SK-N-SH treated with all-trans-retinoic acid at 6 μM for 48 hours (cell line): ENCODE results near the gene SBF2.

ENCODE experiments used
- ATAC-seq: fragments of 200-7000 bp; cut with Tn5 transposase; 3 replicates; pipeline ENCODE4 v1.9.1; 2020; ENCODE audit warnings: mild to moderate bottlenecking, moderate library complexity
- ARNTL ChIP-seq: fragments of 450-650 bp; formaldehyde crosslinking; IDR thresholded peaks from 2 replicates; pipeline ENCODE4 v1.5.0; 2020; ENCODE audit warnings: low read depth, mild to moderate bottlenecking, moderate library complexity, borderline replicate concordance
- BACH2 ChIP-seq: fragments of 250-450 bp; sonication (Bioruptor Pico); IDR thresholded peaks from 2 replicates; pipeline ENCODE4 v1.9.0; 2021; ENCODE audit warnings: mild to moderate bottlenecking, borderline replicate concordance
- CREB5 ChIP-seq: fragments of 250-450 bp; sonication (Bioruptor Pico); IDR thresholded peaks from 2 replicates; pipeline ENCODE4 v1.5.1; 2020; ENCODE audit warnings: low read depth, mild to moderate bottlenecking, moderate library complexity
- CSDC2 ChIP-seq: fragments of 250-450 bp; sonication (Bioruptor Pico); IDR thresholded peaks from 2 replicates; pipeline ENCODE4 v1.5.0; 2020; ENCODE audit warnings: mild to moderate bottlenecking, moderate library complexity
- CSRNP3 ChIP-seq: fragments of 250-450 bp; sonication (Bioruptor Pico); IDR thresholded peaks from 2 replicates; pipeline ENCODE4 v1.5.1; 2021; ENCODE audit warnings: mild to moderate bottlenecking, moderate library complexity
- ESRRG ChIP-seq: fragments of 250-450 bp; sonication (Bioruptor Pico); IDR thresholded peaks from 2 replicates; pipeline ENCODE4 v1.6.1; 2021; ENCODE audit warnings: mild to moderate bottlenecking
- GLIS3 ChIP-seq: fragments of 250-450 bp; sonication (Bioruptor Pico); IDR thresholded peaks from 2 replicates; pipeline ENCODE4 v1.5.0; 2020; ENCODE audit warnings: mild to moderate bottlenecking, moderate library complexity
- ISL1 ChIP-seq: fragments of 250-450 bp; sonication (Bioruptor Pico); IDR thresholded peaks from 2 replicates; pipeline ENCODE4 v2.1.2; 2022; ENCODE audit warnings: mild to moderate bottlenecking, moderate library complexity
- OSR1 ChIP-seq: fragments of 250-450 bp; sonication (Bioruptor Pico); IDR thresholded peaks from 2 replicates; pipeline ENCODE4 v1.8.0; 2022; ENCODE audit warnings: moderate library complexity, mild to moderate bottlenecking, inconsistent platforms
- PATZ1 ChIP-seq: fragments of 250-450 bp; sonication (Bioruptor Pico); IDR thresholded peaks from 2 replicates; pipeline ENCODE4 v1.8.0; 2020; ENCODE audit warnings: mild to moderate bottlenecking, moderate library complexity, borderline replicate concordance
- POU6F1 ChIP-seq: fragments of 250-450 bp; sonication (Bioruptor Pico); IDR thresholded peaks from 2 replicates; pipeline ENCODE4 v1.8.0; 2021; ENCODE audit warnings: low read depth, mild to moderate bottlenecking, moderate library complexity, borderline replicate concordance
- PPARA ChIP-seq: fragments of 250-450 bp; sonication (Bioruptor Pico); IDR thresholded peaks from 2 replicates; pipeline ENCODE4 v1.5.0; 2020; ENCODE audit warnings: mild to moderate bottlenecking, borderline replicate concordance
- RARB ChIP-seq: fragments of 250-450 bp; sonication (Bioruptor Pico); IDR thresholded peaks from 2 replicates; pipeline ENCODE4 v1.8.0; 2021; ENCODE audit warnings: mild to moderate bottlenecking, moderate library complexity
- SNAI2 ChIP-seq: fragments of 250-450 bp; sonication (Bioruptor Pico); IDR thresholded peaks from 2 replicates; pipeline ENCODE4 v1.5.0; 2020; ENCODE audit warnings: mild to moderate bottlenecking, moderate library complexity
- TCF4 ChIP-seq: fragments of 250-450 bp; sonication (Bioruptor Pico); IDR thresholded peaks from 2 replicates; pipeline ENCODE4 v1.8.0; 2021; ENCODE audit warnings: mild to moderate bottlenecking, moderate library complexity, borderline replicate concordance
- TOX ChIP-seq: fragments of 250-450 bp; sonication (Bioruptor Pico); IDR thresholded peaks from 2 replicates; pipeline ENCODE4 v1.8.0; 2021; ENCODE audit warnings: mild to moderate bottlenecking, moderate library complexity, borderline replicate concordance
- TSHZ2 ChIP-seq: fragments of 250-450 bp; sonication (Bioruptor Pico); IDR thresholded peaks from 2 replicates; pipeline ENCODE4 v1.5.0; 2020; ENCODE audit warnings: mild to moderate bottlenecking, moderate library complexity
- ZC3H10 ChIP-seq: fragments of 250-450 bp; sonication (Bioruptor Pico); IDR thresholded peaks from 2 replicates; pipeline ENCODE4 v1.5.1; 2021; ENCODE audit warnings: mild to moderate bottlenecking, moderate library complexity
- ZFP30 ChIP-seq: fragments of 450-650 bp; formaldehyde crosslinking; IDR thresholded peaks from 2 replicates; pipeline ENCODE4 v1.5.0; 2022; ENCODE audit warnings: mild to moderate bottlenecking, moderate library complexity
- ZNF565 ChIP-seq: fragments of 450-650 bp; formaldehyde crosslinking; conservative IDR thresholded peaks from 2 replicates; pipeline ENCODE4 v1.5.0; 2020; ENCODE audit warnings: low read depth, mild to moderate bottlenecking, moderate library complexity
- ZNF70 ChIP-seq: fragments of 450-650 bp; formaldehyde crosslinking; IDR thresholded peaks from 2 replicates; pipeline ENCODE4 v1.5.0; 2020; ENCODE audit warnings: mild to moderate bottlenecking, moderate library complexity
- ZNF8 ChIP-seq: fragments of 450-650 bp; formaldehyde crosslinking; IDR thresholded peaks from 2 replicates; pipeline ENCODE4 v1.5.0; 2020; ENCODE audit warnings: mild to moderate bottlenecking, moderate library complexity

The SBF2 gene

GRCh38 chr11:9974375-9974774 lies 319.6 kb downstream of the SBF2 start:
- peak; percentile 24; the same call in 1 of the 3 replicates for ATAC-seq
- no peak for TF ChIP-seq ZNF565 (CRISPR knock-in tag)
- TF ChIP-seq, all 23 proteins: peak for 0

- ATAC-seq, result peak; percentile 51
- TF ChIP-seq CSDC2 (no peak), BACH2 (no peak), ISL1 (CRISPR knock-in tag) (no peak), TCF4 (no peak), ARNTL (CRISPR knock-in tag) (no peak), ZFP30 (CRISPR knock-in tag) (no peak), ZNF8 (CRISPR knock-in tag) (no peak), OSR1 (CRISPR knock-in tag) (no peak), PATZ1 (CRISPR knock-in tag) (no peak), TOX (CRISPR knock-in tag) (no peak), ZC3H10 (CRISPR knock-in tag) (no peak)
These were observed 320.1 kb downstream of the SBF2 start for GRCh38 chr11:9973921-9974320.

- ATAC-seq, result peak; percentile 87
- TF ChIP-seq ZNF8 (CRISPR knock-in tag) (no peak), CREB5 (CRISPR knock-in tag) (no peak), PPARA (CRISPR knock-in tag) (no peak), POU6F1 (CRISPR knock-in tag) (no peak)
These were observed 321.0 kb downstream of the SBF2 start for GRCh38 chr11:9972989-9973388.

GRCh38 chr11:9971894-9972293 lies 322.1 kb downstream of the SBF2 start:
- no peak for ATAC-seq
- TF ChIP-seq CSDC2 (no peak), ZNF565 (CRISPR knock-in tag) (no peak), ZNF8 (CRISPR knock-in tag) (no peak), TCF4 (no peak), ZNF70 (no peak), CREB5 (CRISPR knock-in tag) (no peak), TSHZ2 (CRISPR knock-in tag) (no peak), RARB (CRISPR knock-in tag) (no peak), ARNTL (CRISPR knock-in tag) (no peak), POU6F1 (CRISPR knock-in tag) (no peak), ZFP30 (CRISPR knock-in tag) (no peak), ISL1 (CRISPR knock-in tag) (no peak), CSRNP3 (CRISPR knock-in tag) (no peak), SNAI2 (CRISPR knock-in tag) (no peak), PPARA (CRISPR knock-in tag) (no peak), BACH2 (no peak), GLIS3 (no peak), ESRRG (CRISPR knock-in tag) (no peak)
